Endometrium (tissue), 2 donors: ENCODE results near the gene SPON1.
"Not testable (repeated sequence)": the region's sequence is repeated elsewhere in the genome, so short reads cannot be mapped to it uniquely, and the experiment has no call there.

ENCODE experiments used
- FAIRE-seq: peaks from 2 replicates; lab custom pipeline; 2012; peaks lifted over from hg19 to GRCh38; lab: Jason Lieb, UNC
- donor health status: control.
- donor health status: control.

The SPON1 gene

DNA sequence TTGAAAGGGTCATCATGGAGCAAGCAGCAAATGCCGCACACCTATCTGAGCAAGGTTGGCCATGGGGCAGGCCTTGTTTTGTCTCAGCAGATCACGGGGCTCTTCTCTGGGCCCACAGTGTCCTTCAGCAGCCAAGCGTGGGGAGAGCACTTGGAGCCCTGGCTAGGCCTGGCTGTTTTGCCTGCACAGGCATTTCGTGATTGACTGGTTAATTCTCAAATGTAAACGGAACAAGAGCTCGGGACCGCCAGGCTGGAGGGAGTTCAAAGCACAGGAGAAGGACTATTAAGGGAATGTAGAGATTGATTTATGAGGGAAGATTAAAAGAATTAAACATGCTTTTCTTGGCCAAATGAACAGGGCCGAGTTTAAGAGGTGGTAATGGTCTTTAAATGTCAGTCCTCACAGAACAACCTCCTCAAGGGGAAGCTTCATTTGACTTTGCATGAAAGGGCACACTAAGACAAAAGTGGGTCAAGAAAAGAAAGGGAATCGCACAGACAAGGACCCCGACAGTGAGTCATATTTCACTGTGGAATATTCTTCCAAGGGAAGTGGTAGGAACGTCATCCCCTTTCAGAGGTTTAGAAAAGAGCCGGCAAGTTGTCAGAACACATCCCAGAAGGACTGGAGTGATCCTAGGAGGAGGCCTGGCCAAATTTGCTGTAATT, 20.7 kb downstream of the SPON1 start:
- FAIRE-seq = no peak

GRCh38 chr11:13984616-13985450, 22.3 kb downstream of the SPON1 start:
- FAIRE-seq = no peak

GRCh38 chr11:13986695-13987094, 24.2 kb downstream of the SPON1 start:
- FAIRE-seq = not testable (repeated sequence)

- FAIRE-seq = not testable (repeated sequence)
Observed at GRCh38 chr11:13992158-13992856, 29.8 kb downstream of the SPON1 start.

DNA sequence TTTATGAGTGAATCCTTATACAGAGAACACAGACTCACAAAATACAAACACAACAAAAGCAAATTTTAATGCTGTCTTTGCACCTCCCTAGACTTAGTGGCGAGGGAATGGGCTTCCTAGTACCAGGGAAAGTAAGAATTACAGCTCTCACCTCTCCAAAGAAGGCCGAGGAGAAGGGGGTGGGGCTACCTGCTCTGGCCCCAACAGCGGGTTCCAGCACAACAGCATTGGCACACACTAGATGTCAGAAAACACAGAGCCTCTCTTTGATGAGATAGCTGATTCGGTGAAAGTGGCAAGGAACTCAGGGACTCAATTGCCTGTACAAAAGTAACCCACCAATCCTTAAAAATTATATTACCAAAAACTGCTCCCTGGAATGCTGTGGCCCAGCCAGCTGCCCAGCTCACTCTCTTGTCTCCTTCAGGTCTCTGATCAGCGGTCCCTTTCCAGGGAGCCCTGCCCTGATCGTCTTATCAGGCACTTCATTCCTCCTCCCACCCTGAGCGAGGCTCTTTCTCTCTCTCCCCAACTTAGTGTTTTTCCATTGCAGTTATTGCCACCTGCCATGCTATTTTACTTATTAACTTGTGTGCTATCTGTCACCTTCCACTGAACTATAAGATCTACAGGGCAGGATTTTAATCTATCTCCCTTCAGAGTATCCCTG, 30.7 kb downstream of the SPON1 start:
- FAIRE-seq = no peak

DNA sequence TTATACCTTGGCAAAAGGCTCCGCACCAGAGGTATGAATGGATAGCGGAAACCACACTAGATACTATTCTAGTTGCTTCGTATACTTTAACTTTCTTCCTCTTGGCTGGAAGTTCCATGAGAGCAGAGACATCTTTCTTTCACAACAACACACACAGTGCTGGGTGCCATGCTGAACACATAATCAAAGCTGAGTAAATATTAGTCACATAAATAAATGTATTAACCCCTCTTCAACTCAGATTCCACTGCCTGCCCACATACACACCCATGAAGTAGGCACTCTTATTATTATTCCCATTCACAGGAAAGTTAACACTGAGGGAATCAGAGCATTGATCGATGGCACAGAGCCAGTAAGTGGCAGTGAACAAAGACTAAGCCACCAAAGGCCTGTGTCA, 35.4 kb downstream of the SPON1 start:
- FAIRE-seq = no peak

DNA sequence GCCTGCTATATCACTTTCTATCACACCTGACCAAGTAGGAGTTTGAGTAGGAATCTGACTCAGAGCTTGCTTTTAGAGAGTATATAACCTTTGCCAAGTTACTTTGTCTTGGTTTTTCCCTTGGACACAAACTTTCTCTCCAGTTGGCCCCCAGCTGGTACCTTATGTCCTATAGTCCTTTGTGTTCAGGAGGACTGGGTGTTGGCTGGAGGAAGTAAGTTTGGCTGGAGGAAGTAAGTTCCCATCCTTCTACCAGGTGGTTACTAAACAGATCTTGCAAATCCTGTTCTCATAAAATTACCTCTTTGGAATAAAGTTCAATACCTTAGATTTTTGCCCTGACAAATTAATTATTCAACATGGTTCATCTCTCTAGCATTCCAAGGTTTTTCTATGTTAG, 37.2 kb downstream of the SPON1 start:
- FAIRE-seq = no peak

DNA sequence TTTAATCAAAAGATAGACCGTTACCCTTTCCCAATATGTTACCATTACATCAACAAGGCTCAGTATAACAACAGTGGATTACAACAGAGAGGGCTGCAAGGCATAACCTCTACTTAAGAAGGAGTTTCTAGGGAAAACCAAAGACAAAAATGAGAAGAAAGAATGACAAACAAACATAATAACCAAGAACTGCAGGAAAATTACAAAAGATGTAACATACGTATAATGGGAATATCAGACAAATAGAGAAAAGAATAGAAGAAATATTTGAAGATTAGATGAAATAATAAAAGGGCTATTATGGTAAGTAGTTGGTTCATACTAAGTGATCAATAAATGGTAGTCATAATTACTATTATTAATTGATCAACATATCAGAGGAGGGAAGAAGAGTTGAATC, 39.1 kb downstream of the SPON1 start:
- FAIRE-seq = no peak

DNA sequence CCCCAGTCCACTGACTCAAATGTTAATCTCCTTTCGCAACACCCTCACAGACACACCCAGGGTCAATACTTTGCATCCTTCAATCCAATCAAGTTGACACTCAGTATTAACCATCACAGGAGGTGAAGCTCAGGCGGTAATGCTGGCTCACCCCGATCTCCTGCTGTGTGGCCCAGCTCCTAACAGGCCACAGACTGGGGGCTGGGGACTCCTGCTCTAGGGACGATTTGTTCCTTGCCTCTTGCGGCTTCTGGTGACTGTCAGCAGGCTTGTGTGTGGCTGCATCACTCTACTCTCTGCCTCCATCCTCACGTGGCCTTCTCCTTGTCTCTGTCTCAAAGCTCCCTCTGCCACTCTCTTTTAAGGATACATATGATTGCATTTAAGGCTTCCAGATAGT, 45.0 kb downstream of the SPON1 start:
- FAIRE-seq = no peak

- no peak for FAIRE-seq
Observed at GRCh38 chr11:14010665-14011064, 48.1 kb downstream of the SPON1 start.

- FAIRE-seq = no peak
Observed at GRCh38 chr11:14012846-14013245, 50.3 kb downstream of the SPON1 start.

GRCh38 chr11:14015711-14016110, 53.2 kb downstream of the SPON1 start:
- FAIRE-seq = no peak

GRCh38 chr11:14018441-14018840, 55.9 kb downstream of the SPON1 start:
- no peak for FAIRE-seq

GRCh38 chr11:14021738-14022137, 59.2 kb downstream of the SPON1 start:
- no peak for FAIRE-seq

DNA sequence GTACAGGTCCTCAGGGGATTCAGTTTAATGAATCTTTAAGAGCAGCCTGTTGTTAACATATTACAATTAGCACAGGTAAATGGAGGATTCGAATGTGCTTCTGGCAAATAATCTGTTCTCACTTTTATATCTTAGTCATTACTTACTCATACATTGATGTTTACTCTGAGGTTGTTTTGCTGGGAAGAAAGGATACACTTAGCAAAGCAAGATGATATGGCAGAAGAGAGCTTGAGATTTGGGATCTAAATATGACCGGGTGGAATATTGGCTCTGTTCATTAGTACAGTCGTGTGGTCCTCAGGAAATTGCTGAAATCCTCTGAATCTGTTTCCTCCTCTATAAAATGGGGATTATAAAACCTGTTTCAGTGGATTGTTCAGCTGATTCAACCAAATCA, 59.7 kb downstream of the SPON1 start:
- FAIRE-seq = no peak

DNA sequence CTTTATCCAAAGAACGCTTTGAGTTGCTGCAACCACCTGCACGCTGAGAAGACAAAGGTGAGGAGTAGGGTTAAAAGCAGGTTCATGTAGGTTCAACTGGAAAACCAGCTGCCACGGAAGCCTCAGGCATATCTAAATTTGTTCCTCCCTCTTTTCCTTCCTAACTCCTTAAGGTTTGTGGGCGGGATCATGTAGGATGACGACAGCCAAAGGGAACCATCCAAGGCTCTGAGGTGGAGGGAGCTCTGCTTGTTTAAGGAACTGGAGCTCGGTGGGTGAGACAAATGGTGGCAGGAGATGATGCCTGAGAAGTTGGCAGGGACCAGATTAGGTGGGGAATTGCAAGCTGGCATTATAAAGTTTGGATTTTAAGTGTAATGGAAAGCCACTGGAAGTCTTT, 60.3 kb downstream of the SPON1 start:
- no peak for FAIRE-seq

DNA sequence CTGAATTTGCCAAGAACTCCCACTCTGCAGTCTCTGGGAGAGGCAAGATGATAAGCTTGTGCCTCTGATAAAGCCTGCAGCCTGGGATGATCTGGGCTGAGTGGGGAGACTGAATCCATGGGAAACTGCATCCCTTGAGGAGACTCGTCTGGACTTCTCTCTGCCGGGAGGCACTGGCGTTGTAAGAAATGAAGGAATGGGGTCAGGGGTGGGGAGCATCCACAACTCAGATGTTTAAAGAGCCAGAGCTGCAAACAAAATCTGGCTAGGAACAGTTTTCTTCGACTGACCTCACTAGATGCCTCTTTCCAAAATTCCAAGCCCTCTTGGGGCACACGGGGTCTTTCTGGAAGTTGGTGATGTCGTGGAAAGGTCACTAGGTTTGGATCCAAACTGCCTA, 64.4 kb downstream of the SPON1 start:
- no peak for FAIRE-seq

- FAIRE-seq = no peak
Observed at GRCh38 chr11:14027525-14027924, 65.0 kb downstream of the SPON1 start.

- FAIRE-seq = no peak
Observed at GRCh38 chr11:14029440-14029839, 66.9 kb downstream of the SPON1 start.

GRCh38 chr11:14029971-14030920, 67.7 kb downstream of the SPON1 start:
- no peak for FAIRE-seq

GRCh38 chr11:14035526-14035925, 73.0 kb downstream of the SPON1 start:
- not testable (repeated sequence) for FAIRE-seq
